Stimulated activated CD4-positive, alpha-beta T cell treated with anti-CD3 and anti-CD28 coated beads, Interleukin-4, amount 100 ng/mL, for 24 hours (primary cell): ENCODE data around the gene GLYATL3.

ENCODE experiments used
- DNase-seq: peaks from one replicate; pipeline ENCODE4 v3.0.0-alpha.2; 2020

The GLYATL3 gene

GRCh38 chr6:49514571-49515484 is 15.1 kb downstream of the GLYATL3 start:
- DNase-seq = no peak

GRCh38 chr6:49515485-49516146 is 15.9 kb downstream of the GLYATL3 start:
- DNase-seq = no peak

- DNase-seq = no peak
These were observed 16.4 kb downstream of the GLYATL3 start for GRCh38 chr6:49516147-49516505.

- DNase-seq = no peak
These were observed 18.2 kb downstream of the GLYATL3 start for GRCh38 chr6:49517919-49518318.

GRCh38 chr6:49519660-49520059 is 19.9 kb downstream of the GLYATL3 start:
- no peak for DNase-seq

- DNase-seq = no peak
These were observed 23.2 kb downstream of the GLYATL3 start for GRCh38 chr6:49522710-49523593.

- DNase-seq = no peak
These were observed 24.2 kb downstream of the GLYATL3 start for GRCh38 chr6:49523901-49524300.

- no peak for DNase-seq
These were observed 24.8 kb downstream of the GLYATL3 start for GRCh38 chr6:49524541-49524940.

GRCh38 chr6:49526598-49526997 is 26.9 kb downstream of the GLYATL3 start:
- no peak for DNase-seq

- no peak for DNase-seq
These were observed 27.6 kb downstream of the GLYATL3 start for GRCh38 chr6:49527320-49527719.

- DNase-seq = no peak
These were observed 28.8 kb downstream of the GLYATL3 start for GRCh38 chr6:49528571-49528970.

- DNase-seq = no peak
These were observed 30.5 kb downstream of the GLYATL3 start for GRCh38 chr6:49530141-49530776.

GRCh38 chr6:49531774-49532569 is 32.2 kb downstream of the GLYATL3 start:
- no peak for DNase-seq

- DNase-seq = no peak
These were observed 36.1 kb downstream of the GLYATL3 start for GRCh38 chr6:49535795-49536194.

GRCh38 chr6:49539102-49539501 is 39.4 kb downstream of the GLYATL3 start:
- no peak for DNase-seq

GRCh38 chr6:49540614-49541013 is 40.9 kb downstream of the GLYATL3 start:
- DNase-seq = no peak

GRCh38 chr6:49541210-49541724 is 41.5 kb downstream of the GLYATL3 start:
- no peak for DNase-seq

- DNase-seq = no peak
These were observed 42.2 kb downstream of the GLYATL3 start for GRCh38 chr6:49541936-49542335.

- DNase-seq = no peak
These were observed 43.5 kb downstream of the GLYATL3 start for GRCh38 chr6:49543087-49543858.

- no peak for DNase-seq
These were observed 46.6 kb downstream of the GLYATL3 start for GRCh38 chr6:49546331-49546730.
